Activated B cell treated with CpG ODN at 0.5 μM for 24 hours (primary cell): Measurements from ENCODE around the gene SNCAIP. TPM values are rescaled to one million over a fixed set of nuclear protein-coding genes. Genes with fewer than 3 reads are reported as not detected.

Source experiments
- ATAC-seq: fragments of 200-7000 bp; cut with Tn5 transposase; one replicate; pipeline ENCODE4 v1.10.0; 2021; ENCODE audit warnings: low read depth, mild to moderate bottlenecking, moderate library complexity
- CTCF ChIA-PET: fragments of 350-600 bp; sonication (Branson Sonifier 250); formaldehyde crosslinking; loops from one replicate; lab custom pipeline; 2021; ENCODE audit warnings: antibody characterized with exemption; lab: Charles Lee
- POLR2A ChIA-PET: fragments of 350-600 bp; sonication (Branson Sonifier 250); formaldehyde crosslinking; loops from one replicate; lab custom pipeline; 2021; ENCODE audit warnings: antibody characterized with exemption; lab: Charles Lee
- DNase-seq: peaks from one replicate; pipeline ENCODE4 v3.0.0; 2022
- H3K27ac Mint-ChIP-seq: one replicate; pipeline ENCODE4 v1.8.0; 2020; ENCODE audit warnings: mixed read lengths
- H3K27me3 Mint-ChIP-seq: one replicate; pipeline ENCODE4 v1.8.0; 2021; ENCODE audit warnings: mixed read lengths
- H3K36me3 Mint-ChIP-seq: one replicate; pipeline ENCODE4 v1.8.0; 2021; ENCODE audit warnings: low read depth, mixed read lengths
- H3K4me1 Mint-ChIP-seq: one replicate; pipeline ENCODE4 v1.8.0; 2021; ENCODE audit warnings: mixed read lengths
- H3K4me3 Mint-ChIP-seq: one replicate; pipeline ENCODE4 v1.8.0; 2020; ENCODE audit warnings: mild to moderate bottlenecking, mixed read lengths
- H3K9me3 Mint-ChIP-seq: one replicate; pipeline ENCODE4 v1.8.0; 2020; ENCODE audit warnings: mixed read lengths
- intact Hi-C: fragments of 100-400 bp; cut with micrococcal nuclease; formaldehyde crosslinking; loops from one replicate; pipeline ENCODE4 v1.15.1; 2024
- total RNA-seq: library from RNA; stranded (reverse); gene quantifications from 2 replicates; pipeline ENCODE4 v1.2.3, GENCODE V29; 2022
- TF ChIP-seq, protein P1 (sequence below): fragments of 200-600 bp; IDR thresholded peaks from one replicate; pipeline ENCODE4 v1.8.0; 2022; ENCODE audit warnings: antibody characterized with exemption, mild to moderate bottlenecking

Gene SNCAIP
- total RNA-seq, 1 donor from 2014 or later, result not detected

DNA sequence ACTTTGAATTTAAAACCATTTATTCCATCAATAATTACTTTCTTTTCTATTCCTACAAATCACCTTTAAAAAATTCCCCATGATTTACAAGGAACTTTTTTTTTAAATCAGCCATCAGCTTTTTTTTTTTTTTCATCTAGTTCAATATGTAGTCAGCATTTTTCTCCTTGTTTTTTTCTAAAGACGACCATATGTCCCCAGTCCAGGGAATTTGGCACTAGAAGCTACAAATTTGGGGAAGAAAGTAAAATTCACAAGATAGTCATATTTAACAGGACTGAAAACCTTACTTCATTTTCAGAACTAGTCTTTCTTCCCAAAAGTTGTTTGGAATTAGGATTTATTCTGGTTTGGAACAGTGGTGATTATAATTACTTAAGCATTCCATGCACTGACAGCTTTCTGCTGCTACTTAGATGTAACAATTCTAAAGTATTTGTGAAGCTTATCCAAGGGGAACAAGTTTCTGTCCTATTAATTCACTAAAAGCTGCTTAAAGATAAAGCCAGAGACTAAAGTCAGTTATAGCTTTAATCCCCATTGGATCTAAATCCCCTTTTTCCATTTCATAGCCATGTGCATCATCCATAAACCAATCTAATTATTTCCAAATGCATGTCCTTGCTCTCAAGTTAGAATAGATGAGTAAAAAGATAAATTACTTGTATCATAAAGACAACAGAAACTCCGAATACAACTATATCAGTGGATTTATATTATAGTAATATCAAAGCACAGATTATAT lies 7.4 kb upstream of the SNCAIP start:
- CTCF ChIA-PET, result no interaction called here
- peaks cover 5% of the 10 kb centered on the region for H3K27me3 Mint-ChIP-seq
- no peak overlapping the region for H3K4me3 Mint-ChIP-seq
- no peak overlapping the region for H3K27ac Mint-ChIP-seq
- TF ChIP-seq, protein P1, sequence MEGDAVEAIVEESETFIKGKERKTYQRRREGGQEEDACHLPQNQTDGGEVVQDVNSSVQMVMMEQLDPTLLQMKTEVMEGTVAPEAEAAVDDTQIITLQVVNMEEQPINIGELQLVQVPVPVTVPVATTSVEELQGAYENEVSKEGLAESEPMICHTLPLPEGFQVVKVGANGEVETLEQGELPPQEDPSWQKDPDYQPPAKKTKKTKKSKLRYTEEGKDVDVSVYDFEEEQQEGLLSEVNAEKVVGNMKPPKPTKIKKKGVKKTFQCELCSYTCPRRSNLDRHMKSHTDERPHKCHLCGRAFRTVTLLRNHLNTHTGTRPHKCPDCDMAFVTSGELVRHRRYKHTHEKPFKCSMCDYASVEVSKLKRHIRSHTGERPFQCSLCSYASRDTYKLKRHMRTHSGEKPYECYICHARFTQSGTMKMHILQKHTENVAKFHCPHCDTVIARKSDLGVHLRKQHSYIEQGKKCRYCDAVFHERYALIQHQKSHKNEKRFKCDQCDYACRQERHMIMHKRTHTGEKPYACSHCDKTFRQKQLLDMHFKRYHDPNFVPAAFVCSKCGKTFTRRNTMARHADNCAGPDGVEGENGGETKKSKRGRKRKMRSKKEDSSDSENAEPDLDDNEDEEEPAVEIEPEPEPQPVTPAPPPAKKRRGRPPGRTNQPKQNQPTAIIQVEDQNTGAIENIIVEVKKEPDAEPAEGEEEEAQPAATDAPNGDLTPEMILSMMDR, result no peak
- peaks cover 4% of the 10 kb centered on the region for H3K9me3 Mint-ChIP-seq
- DNase-seq (no peak), ATAC-seq (no peak)
- H3K4me1 Mint-ChIP-seq, result no peaks in the 10 kb centered on the region
- intact Hi-C loops, result no loop called here
- no peaks in the 10 kb centered on the region for H3K36me3 Mint-ChIP-seq
- POLR2A ChIA-PET, result no interaction called here

DNA sequence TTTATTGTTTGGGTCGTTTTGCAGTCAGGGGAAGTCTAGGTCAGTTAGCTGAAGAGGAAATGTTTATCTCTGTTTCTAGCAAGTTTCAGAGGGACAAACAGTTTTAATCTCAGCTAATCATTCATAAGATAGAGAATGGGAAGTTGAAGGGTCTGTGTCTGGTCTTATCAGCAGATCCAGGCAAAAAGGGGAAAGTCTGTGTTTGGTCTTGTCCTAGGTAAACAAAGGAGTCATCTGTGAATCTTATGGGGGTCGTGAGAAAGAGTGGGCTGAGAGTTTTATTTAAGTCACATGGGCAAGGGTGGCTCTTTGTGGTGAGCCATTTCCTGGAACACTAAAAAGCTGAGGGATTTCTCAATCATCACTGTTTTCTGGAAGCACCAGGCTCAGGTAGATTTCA lies 5.6 kb upstream of the SNCAIP start:
- Mint-ChIP-seq H3K4me1 (peaks cover 1% of the 10 kb centered on the region), H3K27ac (no peak overlapping the region), H3K27me3 (peaks cover 22% of the 10 kb centered on the region), H3K36me3 (no peaks in the 10 kb centered on the region), H3K4me3 (no peak overlapping the region), H3K9me3 (no peaks in the 10 kb centered on the region)
- ChIA-PET CTCF (no interaction called here), POLR2A (no interaction called here)
- DNase-seq (no peak), ATAC-seq (no peak)
- intact Hi-C loops, result no loop called here
- TF ChIP-seq, protein P1, result no peak

DNA sequence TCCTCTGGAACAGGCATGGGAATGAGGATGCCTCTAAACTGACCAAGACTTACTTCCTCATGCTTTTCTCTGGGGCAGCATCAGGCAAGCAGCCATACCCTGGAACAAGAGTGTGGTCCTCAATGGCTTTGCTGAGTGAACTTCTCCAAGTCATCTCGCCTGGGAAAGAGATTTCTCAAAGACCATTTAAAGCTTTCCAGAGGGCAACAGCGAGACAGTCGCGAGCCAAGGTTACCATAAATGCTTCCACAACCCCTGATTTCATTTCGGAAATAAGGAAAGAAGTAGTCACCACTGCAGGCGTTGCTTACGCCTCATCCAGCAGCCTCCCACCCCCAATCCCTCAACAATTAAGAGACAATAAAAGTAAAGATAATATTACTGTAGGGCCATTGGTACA lies 1.1 kb upstream of the SNCAIP start:
- DNase-seq (no peak), ATAC-seq (no peak)
- peaks cover 58% of the 10 kb centered on the region for H3K27me3 Mint-ChIP-seq
- ChIA-PET POLR2A (no interaction called here), CTCF (no interaction called here)
- H3K27ac Mint-ChIP-seq, result no peak overlapping the region
- intact Hi-C loops, result no loop called here
- TF ChIP-seq, protein P1, result no peak
- no peaks in the 10 kb centered on the region for H3K36me3 Mint-ChIP-seq
- H3K9me3 Mint-ChIP-seq, result no peaks in the 10 kb centered on the region
- peak overlapping the region; percentile 16 for H3K4me3 Mint-ChIP-seq
- peaks cover 14% of the 10 kb centered on the region for H3K4me1 Mint-ChIP-seq

DNA sequence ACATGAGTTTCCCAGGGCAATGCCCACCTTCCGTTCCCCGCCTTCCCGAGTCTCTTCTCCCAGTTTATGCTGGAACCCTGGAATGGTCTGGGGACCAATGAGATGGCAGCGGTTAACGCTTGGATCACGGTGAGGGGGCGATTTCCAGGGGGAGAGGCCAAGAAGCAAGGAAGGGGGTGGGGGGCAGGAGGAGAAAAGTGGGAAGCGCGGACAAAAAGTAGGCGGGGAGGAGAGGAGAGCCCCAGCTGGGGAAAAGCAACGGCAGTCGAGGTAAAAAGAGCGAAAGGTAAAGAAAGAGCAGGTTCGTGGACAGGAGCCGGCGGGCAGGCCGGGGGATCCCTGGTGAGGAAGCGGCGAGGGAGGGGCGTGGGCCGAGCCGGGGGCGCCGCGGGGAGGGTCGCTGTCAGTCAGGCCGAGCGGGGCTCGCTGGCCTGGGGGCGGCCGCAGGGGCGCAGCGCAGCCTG lies 508 bp upstream of the SNCAIP start:
- intact Hi-C loops, result no loop called here
- Mint-ChIP-seq H3K27me3 (peaks cover 62% of the 10 kb centered on the region), H3K27ac (no peak overlapping the region), H3K36me3 (no peaks in the 10 kb centered on the region), H3K4me1 (peaks cover 14% of the 10 kb centered on the region), H3K9me3 (no peaks in the 10 kb centered on the region), H3K4me3 (no peak overlapping the region)
- ChIA-PET CTCF (no interaction called here), POLR2A (no interaction called here)
- ATAC-seq (no peak), DNase-seq (no peak)
- TF ChIP-seq, protein P1, result no peak

DNA sequence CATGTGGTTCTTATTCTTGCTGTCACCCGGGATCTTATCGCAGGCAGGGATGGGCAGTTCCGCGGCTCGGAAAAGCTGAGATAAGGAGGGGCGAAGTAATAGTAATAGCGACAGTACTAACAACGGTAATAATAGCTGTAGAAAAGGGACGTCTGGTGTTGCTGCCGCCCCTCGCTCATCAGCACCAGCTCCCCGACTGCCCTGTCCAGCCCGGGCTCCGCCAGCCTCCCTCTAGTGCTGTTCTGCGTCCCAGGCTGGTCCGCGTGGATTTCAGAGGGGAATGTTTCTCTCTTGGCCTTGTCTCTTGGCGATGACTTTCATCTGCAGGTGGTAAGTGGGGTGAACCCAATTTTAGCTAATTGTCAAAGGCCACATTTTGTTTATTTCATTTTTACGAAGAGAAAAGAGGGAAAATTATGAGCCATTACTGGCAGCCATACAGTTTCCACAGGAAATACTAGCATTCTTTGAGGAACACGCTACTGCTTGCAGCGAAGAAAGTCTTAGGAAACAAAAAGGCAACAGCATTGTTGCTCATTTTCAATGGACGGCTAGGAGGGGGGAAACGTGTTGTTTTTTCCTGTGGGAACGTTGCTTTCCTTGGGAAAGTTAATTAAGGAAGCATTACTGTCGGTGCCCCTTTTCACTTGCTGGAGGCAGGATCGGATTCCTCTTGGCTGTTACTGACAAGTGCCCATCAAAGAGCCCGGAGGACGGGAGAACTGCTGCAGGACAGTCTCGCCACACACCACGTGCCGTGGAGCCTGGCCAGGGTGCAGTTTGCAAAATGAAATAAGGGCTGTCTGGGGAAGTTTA lies 762 bp downstream of the SNCAIP start:
- POLR2A ChIA-PET, result no interaction called here
- DNase-seq (no peak), ATAC-seq (no peak)
- no peak overlapping the region for H3K27ac Mint-ChIP-seq
- peaks cover 62% of the 10 kb centered on the region for H3K27me3 Mint-ChIP-seq
- H3K36me3 Mint-ChIP-seq, result no peaks in the 10 kb centered on the region
- intact Hi-C loops, result no loop called here
- CTCF ChIA-PET, result no interaction called here
- peaks cover 14% of the 10 kb centered on the region for H3K4me1 Mint-ChIP-seq
- no peaks in the 10 kb centered on the region for H3K9me3 Mint-ChIP-seq
- H3K4me3 Mint-ChIP-seq, result peak overlapping the region; percentile 39
- TF ChIP-seq, protein P1, result no peak
